SK-N-MC (cell line): Measurements from ENCODE around the gene MPPED2.

Experiments
- DNase-seq: peaks from one replicate; pipeline ENCODE4 v3.0.0-alpha.2; 2011; ENCODE audit warnings: low read depth, low spot score
- H3K27ac ChIP-seq: fragments of 200-600 bp; sonication (generic); 2 replicates; pipeline ENCODE4 v1.5.1; 2016; ENCODE audit warnings: mixed run types
- H3K36me3 ChIP-seq: fragments of 200-600 bp; sonication (generic); 2 replicates; pipeline ENCODE4 v1.6.1; 2017; ENCODE audit warnings: antibody characterized with exemption, low read length, mixed read lengths; ENCODE audit not compliant: insufficient read depth
- H3K4me3 ChIP-seq: fragments of 200-600 bp; sonication (generic); 2 replicates; pipeline ENCODE4 v1.5.1; 2016
- H3K9ac ChIP-seq: fragments of 200-600 bp; sonication (generic); 2 replicates; pipeline ENCODE4 v1.8.0; 2017; ENCODE audit warnings: mixed run types, mixed read lengths; ENCODE audit not compliant: insufficient read length
- H3K9me3 ChIP-seq: fragments of 200-600 bp; sonication (generic); 2 replicates; pipeline ENCODE4 v1.6.1; 2017; ENCODE audit warnings: low read depth, mild to moderate bottlenecking, antibody characterized with exemption, low read length, moderate library complexity, mixed read lengths
- EZH2 ChIP-seq: fragments of 200-600 bp; sonication (generic); IDR thresholded peaks from one replicate; pipeline ENCODE4 v1.6.1; 2017; ENCODE audit warnings: antibody characterized with exemption
- FOXP2 ChIP-seq: optimal IDR thresholded peaks from 2 replicates; pipeline ENCODE3; 2011; ENCODE audit warnings: mild to moderate bottlenecking, moderate library complexity; ENCODE audit not compliant: insufficient read depth; ENCODE audit errors: extremely low read length, control extremely low read depth
- POLR2AphosphoS5 ChIP-seq: IDR thresholded peaks from 2 replicates; pipeline ENCODE4 v1.6.1; 2012; ENCODE audit warnings: mild to moderate bottlenecking, low read depth, low read length, borderline replicate concordance

Gene MPPED2

DNA sequence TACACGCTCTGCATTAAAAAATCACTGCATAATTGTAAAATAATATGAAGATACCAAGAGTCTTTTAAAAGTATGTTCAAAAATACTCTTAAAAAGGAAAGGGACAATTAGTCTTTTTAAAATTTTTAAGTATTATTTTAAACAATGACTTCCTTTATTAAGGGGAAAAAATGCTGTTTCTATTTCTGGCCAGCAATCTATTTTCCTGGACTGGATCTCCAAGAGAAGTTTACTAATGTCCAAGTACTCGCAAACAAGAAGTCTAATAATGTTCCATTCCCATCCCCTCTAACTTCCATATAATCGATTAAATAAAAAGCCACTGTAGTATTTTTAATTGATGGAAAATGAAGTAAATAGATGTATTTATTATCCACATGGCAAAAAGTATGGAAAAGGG is 123.7 kb downstream of the MPPED2 start:
- Histone ChIP-seq H3K9ac (no peak overlapping the region), H3K9me3 (no peaks in the 10 kb centered on the region), H3K27ac (no peak overlapping the region), H3K36me3 (no peaks in the 10 kb centered on the region), H3K4me3 (no peak overlapping the region)
- no peak for DNase-seq
- TF ChIP-seq FOXP2 (no peak), POLR2AphosphoS5 (no peak)

DNA sequence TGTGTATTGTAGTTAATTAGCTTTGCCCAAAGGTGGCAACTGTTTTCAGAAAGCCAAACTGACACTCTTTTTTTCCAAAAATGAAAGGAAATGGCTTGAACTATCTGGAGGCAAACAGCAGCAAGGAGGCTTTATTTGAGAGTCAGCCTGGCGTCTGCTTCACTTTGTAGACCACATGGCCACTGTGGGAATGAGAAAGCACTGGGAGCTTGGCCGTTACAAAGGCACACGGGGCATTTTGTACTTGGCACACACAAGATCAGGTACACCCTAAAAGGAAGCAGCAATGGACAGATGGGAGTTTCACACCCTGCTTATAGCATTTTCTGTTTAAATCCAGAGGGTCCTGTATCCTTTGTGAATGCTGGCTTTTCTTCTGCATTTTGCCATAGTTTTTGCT is 126.3 kb downstream of the MPPED2 start:
- Histone ChIP-seq H3K27ac (no peak overlapping the region), H3K9me3 (no peaks in the 10 kb centered on the region), H3K36me3 (no peaks in the 10 kb centered on the region), H3K9ac (no peak overlapping the region), H3K4me3 (no peak overlapping the region)
- TF ChIP-seq POLR2AphosphoS5 (no peak), EZH2 (no peak), FOXP2 (no peak)
- no peak for DNase-seq

DNA sequence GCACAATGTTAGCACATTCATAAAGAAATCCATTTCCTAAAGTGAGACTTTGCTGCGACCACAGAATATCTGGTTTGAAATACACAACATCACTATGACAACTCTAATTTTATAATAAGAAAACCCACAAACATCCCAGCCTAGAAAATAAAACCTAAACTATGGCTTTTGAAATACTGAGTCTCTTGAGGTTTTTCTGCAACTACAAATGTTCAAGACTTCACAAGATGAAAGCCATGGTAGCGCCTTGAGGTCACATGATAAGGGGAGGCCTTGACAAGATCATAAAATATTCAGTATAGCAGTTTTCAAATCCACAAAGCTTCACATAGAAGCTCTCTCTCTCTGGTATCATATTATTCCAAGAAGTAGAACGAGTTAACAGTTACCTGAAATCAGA is 126.8 kb downstream of the MPPED2 start:
- TF ChIP-seq FOXP2 (no peak), POLR2AphosphoS5 (no peak), EZH2 (no peak)
- no peaks in the 10 kb centered on the region for H3K36me3 ChIP-seq
- DNase-seq, result no peak
- H3K27ac ChIP-seq, result no peak overlapping the region
- no peak overlapping the region for H3K4me3 ChIP-seq
- no peak overlapping the region for H3K9ac ChIP-seq
- H3K9me3 ChIP-seq, result no peaks in the 10 kb centered on the region

DNA sequence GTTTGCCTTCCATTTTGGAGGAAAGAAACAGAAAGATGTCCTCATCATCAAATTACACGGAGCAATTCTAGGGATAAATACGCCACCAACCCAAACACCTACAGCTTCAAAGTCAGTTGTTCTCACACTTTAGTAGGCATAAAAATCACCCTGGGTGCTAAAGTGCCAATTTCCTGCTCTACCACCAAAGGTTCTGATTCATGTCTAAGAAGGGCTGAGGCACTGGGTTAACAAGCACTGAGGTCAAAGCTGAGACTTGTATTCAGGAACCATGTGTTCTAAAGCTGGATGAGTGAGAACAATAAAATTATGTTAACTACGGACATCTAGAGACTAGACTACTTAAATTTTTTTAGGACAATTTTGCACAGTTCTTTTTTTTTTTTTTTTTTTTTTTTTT is 127.6 kb downstream of the MPPED2 start:
- Histone ChIP-seq H3K36me3 (no peaks in the 10 kb centered on the region), H3K9me3 (no peaks in the 10 kb centered on the region), H3K27ac (no peak overlapping the region), H3K9ac (no peak overlapping the region), H3K4me3 (no peak overlapping the region)
- no peak for DNase-seq
- TF ChIP-seq POLR2AphosphoS5 (no peak), FOXP2 (no peak), EZH2 (no peak)

DNA sequence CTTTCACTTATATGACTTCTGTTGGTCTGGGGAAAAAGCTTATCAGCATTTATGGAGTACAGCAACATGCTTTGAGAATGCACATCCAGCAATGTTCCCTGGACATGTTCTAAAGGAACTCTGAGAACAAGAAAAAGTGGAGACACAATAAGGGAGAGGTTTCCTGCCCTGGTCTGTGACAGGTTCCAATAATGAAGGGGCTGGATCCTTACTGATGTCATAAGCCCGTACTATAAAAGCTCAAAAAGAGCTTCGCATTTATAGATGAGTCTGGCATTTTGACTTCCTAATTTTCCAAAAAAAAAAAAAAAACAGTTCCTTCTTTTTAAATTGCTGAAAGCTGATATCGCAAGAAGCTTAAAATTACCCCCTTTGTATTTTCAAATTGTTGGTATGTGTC is 129.1 kb downstream of the MPPED2 start:
- no peak overlapping the region for H3K27ac ChIP-seq
- H3K9me3 ChIP-seq, result no peaks in the 10 kb centered on the region
- no peak for TF ChIP-seq POLR2AphosphoS5
- TF ChIP-seq FOXP2, result no peak
- TF ChIP-seq EZH2, result no peak

DNA sequence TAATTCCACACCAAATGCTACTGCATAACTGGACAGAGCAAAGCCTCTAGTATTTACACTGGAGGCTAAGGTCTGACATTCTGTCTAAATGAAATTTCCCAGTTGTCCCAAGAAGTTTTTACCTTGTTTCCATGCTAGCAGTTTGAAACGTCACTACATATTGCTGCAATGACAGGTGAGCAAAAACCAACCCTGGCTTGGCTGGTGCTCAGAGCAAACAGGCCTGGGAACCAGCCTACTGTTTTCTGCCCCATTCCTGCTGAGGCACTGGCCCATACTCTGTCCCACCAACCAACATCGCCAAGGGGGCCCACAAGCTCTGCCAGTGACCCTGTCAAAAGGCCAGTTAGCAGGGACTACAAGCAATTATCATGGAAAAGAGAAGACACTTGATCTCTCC is 131.1 kb downstream of the MPPED2 start:
- no peak overlapping the region for H3K4me3 ChIP-seq
- H3K36me3 ChIP-seq, result no peaks in the 10 kb centered on the region
- TF ChIP-seq FOXP2 (no peak), EZH2 (no peak), POLR2AphosphoS5 (no peak)
- no peak overlapping the region for H3K9ac ChIP-seq
- no peak for DNase-seq
- no peaks in the 10 kb centered on the region for H3K9me3 ChIP-seq
- H3K27ac ChIP-seq, result no peak overlapping the region

More for the DNA sequence above, 129.1 kb downstream of the MPPED2 start:
- H3K9ac ChIP-seq, result no peak overlapping the region
- no peak overlapping the region for H3K4me3 ChIP-seq
- DNase-seq, result no peak
- H3K36me3 ChIP-seq, result no peaks in the 10 kb centered on the region

DNA sequence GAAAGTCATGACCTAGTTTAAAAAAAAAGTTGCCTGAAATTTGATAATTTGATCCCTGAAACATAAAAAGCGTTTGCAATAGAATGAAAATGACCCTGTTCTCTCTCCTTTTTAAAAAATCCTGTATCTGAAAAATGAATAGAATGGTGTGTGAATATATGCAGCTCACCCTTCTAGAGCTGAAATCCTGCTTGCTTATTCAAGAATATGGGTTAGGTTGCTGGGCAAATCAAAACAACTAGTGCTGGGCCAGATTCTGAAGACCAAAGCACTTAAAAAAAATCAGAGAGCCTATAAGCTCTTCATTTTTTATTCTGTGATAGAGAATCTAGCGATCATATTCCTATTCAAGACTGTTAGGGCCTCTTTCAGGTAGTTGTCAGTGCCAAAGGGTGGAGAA is 131.6 kb downstream of the MPPED2 start:
- Histone ChIP-seq H3K9ac (no peak overlapping the region), H3K4me3 (no peak overlapping the region), H3K9me3 (no peaks in the 10 kb centered on the region), H3K27ac (no peak overlapping the region), H3K36me3 (no peaks in the 10 kb centered on the region)
- no peak for TF ChIP-seq FOXP2
- no peak for TF ChIP-seq EZH2
- no peak for TF ChIP-seq POLR2AphosphoS5
- no peak for DNase-seq

DNA sequence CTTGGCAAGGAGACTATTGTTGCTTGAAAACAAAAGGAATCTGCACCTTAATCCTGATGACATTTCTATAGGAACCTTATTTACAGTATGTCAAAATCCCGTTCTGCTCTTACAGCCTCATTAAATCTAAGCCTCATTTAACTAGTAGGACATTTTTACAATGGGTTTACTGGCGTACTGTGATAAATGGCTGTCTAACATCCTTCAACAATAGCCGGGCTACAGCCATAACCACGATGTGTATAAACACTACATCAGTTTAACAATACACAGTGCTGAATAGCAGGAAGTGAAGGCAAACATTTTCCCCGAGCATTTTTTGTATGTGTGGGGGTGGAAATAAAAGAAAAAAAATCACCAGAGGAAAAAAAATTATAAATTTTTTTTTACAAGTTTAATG is 132.0 kb downstream of the MPPED2 start:
- no peak for DNase-seq
- H3K36me3 ChIP-seq, result no peaks in the 10 kb centered on the region
- H3K9ac ChIP-seq, result no peak overlapping the region
- H3K27ac ChIP-seq, result no peak overlapping the region
- TF ChIP-seq FOXP2, result no peak
- TF ChIP-seq EZH2, result no peak
- TF ChIP-seq POLR2AphosphoS5, result no peak
- H3K4me3 ChIP-seq, result no peak overlapping the region
- H3K9me3 ChIP-seq, result no peaks in the 10 kb centered on the region

DNA sequence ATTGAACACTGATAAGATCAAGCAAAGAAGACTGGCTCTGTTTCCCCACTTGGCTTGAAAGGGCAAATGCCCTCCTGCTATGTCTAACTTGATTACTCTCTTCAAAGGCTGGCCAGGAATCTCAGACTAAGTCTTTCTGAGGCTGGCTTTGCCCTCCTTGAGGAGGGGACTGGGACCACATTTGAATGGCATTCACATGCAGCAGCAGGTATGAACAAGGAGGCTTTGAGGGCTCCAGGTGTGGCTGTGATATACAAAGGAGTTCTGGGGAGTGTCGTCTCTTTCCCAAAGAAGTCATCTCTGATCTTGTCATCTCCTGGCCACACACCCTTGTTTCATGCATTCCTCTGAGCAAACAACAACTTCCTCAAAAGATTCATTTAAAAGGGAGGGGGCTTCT is 132.4 kb downstream of the MPPED2 start:
- TF ChIP-seq EZH2, result no peak
- no peak for TF ChIP-seq FOXP2
- TF ChIP-seq POLR2AphosphoS5, result no peak
- Histone ChIP-seq H3K27ac (no peak overlapping the region), H3K9me3 (no peaks in the 10 kb centered on the region), H3K4me3 (no peak overlapping the region), H3K36me3 (no peaks in the 10 kb centered on the region), H3K9ac (no peak overlapping the region)
- DNase-seq, result no peak

DNA sequence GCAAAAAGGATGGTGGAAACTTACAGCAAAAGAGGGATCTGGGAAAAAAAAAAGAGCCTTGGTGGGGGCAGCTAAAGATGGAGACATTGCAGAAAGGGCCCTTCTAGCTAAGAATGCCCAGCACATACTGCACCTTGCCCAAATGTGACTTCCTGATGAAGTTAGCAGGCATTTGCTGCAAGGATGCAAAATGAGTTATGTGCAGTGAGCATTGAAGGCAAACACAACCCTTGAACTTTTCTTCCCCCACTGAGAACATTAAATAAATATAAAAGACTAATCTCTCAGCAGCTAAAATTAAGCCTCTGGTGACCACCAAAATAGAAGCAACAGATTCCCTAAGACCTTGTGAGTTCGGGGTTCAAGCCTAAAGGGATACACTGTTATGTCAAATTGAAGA is 133.3 kb downstream of the MPPED2 start:
- Histone ChIP-seq H3K9me3 (no peaks in the 10 kb centered on the region), H3K9ac (no peak overlapping the region), H3K36me3 (no peaks in the 10 kb centered on the region), H3K4me3 (no peak overlapping the region), H3K27ac (no peak overlapping the region)
- DNase-seq, result no peak
- TF ChIP-seq POLR2AphosphoS5 (no peak), FOXP2 (no peak), EZH2 (no peak)
